Endothelial cell of umbilical vein (primary cell): ENCODE data around the gene TOMM6. TPM values are rescaled to one million over a fixed set of nuclear protein-coding genes. Genes with fewer than 3 reads are reported as not detected.

ENCODE experiments used
- BruUV-seq: library from RNA; stranded (reverse); fragments of 400-500 nt; replicated peaks from 2 replicates; lab custom pipeline; 2021; lab: Mats Ljungman, UMichigan
- CTCF ChIA-PET: fragments of 300-600, 350-600 bp; sonication (Branson Sonifier 250); formaldehyde crosslinking; loops from one replicate; lab custom pipeline; 2021; ENCODE audit warnings: antibody characterized with exemption, inconsistent platforms; lab: Charles Lee
- POLR2A ChIA-PET: fragments of 300-600, 350-600 bp; sonication (Branson Sonifier 250); formaldehyde crosslinking; loops from one replicate; lab custom pipeline; 2021; ENCODE audit warnings: antibody characterized with exemption, inconsistent platforms; lab: Charles Lee
- DNase-seq: peaks from one replicate; pipeline ENCODE4 v3.0.0-alpha.2; 2011; ENCODE audit warnings: low read depth, low spot score
- FAIRE-seq: peaks from 2 replicates; lab custom pipeline; 2011; peaks lifted over from hg19 to GRCh38; lab: Jason Lieb, UNC
- H2AFZ ChIP-seq: 2 replicates; pipeline ENCODE4 v1.6.0; 2012; ENCODE audit warnings: low read depth, low read length, control low read depth, inconsistent platforms
- H3K27ac ChIP-seq: 2 replicates; pipeline ENCODE4 v1.5.1; 2011; ENCODE audit warnings: low read depth, mild to moderate bottlenecking, control low read depth, low read length, moderate library complexity; ENCODE audit not compliant: insufficient read depth
- H3K27me3 ChIP-seq, 2 experiments: 2 replicates each; pipeline versions ENCODE4 v1.6.0 to v1.6.1; 2011; ENCODE audit warnings: low read length in 2 of 2, mixed read lengths in 1 of 2; ENCODE audit not compliant: control insufficient read depth in 2 of 2, insufficient read depth in 2 of 2
- H3K36me3 ChIP-seq, 2 experiments: 2 replicates in 1 of 2; 3 replicates in 1 of 2; pipeline ENCODE4 v1.5.1; 2011; ENCODE audit warnings: low read length in 2 of 2, mild to moderate bottlenecking in 1 of 2, moderate library complexity in 1 of 2; ENCODE audit not compliant: control insufficient read depth in 2 of 2, insufficient read depth in 2 of 2; ENCODE audit errors: extremely low read depth in 1 of 2
- H3K4me1 ChIP-seq: 3 replicates; pipeline ENCODE4 v1.5.1; 2011; ENCODE audit warnings: mild to moderate bottlenecking, low read length; ENCODE audit not compliant: control insufficient read depth, insufficient read depth; ENCODE audit errors: extremely low read depth
- H3K4me2 ChIP-seq: 2 replicates; pipeline ENCODE4 v1.6.1; 2011; ENCODE audit warnings: low read length, control low read depth, mixed read lengths; ENCODE audit not compliant: insufficient read depth
- H3K4me3 ChIP-seq, 3 experiments: fragments of 200-600 bp in 1 of 3; sonication (generic), shearing (Covaris generic) in 1 of 3; replicated peaks in 1 of 3; 2 replicates each; pipeline ENCODE4 v1.5.1; 2011 to 2016; ENCODE audit warnings: control low read depth in 3 of 3, low read length in 3 of 3, mild to moderate bottlenecking in 2 of 3, inconsistent platforms in 1 of 3, low read depth in 1 of 3, moderate library complexity in 1 of 3; ENCODE audit not compliant: insufficient read depth in 1 of 3
- H3K79me2 ChIP-seq: 2 replicates; pipeline ENCODE4 v1.6.0; 2012; ENCODE audit warnings: low read length, inconsistent platforms; ENCODE audit not compliant: control insufficient read depth, insufficient read depth
- H3K9ac ChIP-seq: replicated peaks from 2 replicates; pipeline ENCODE3; 2011; ENCODE audit warnings: low read length, control low read depth; ENCODE audit not compliant: insufficient read depth; ENCODE audit errors: extremely low read depth
- H3K9me1 ChIP-seq: replicated peaks from 3 replicates; pipeline ENCODE4 v1.6.0; 2011; ENCODE audit warnings: mild to moderate bottlenecking, low read length; ENCODE audit not compliant: control insufficient read depth, insufficient read depth; ENCODE audit errors: extremely low read depth
- H3K9me3 ChIP-seq: replicated peaks from 2 replicates; pipeline ENCODE4 v1.5.1; 2012; ENCODE audit warnings: low read length, inconsistent platforms; ENCODE audit not compliant: control insufficient read depth, insufficient read depth
- H4K20me1 ChIP-seq: replicated peaks from 2 replicates; pipeline ENCODE3; 2011; ENCODE audit warnings: mild to moderate bottlenecking, low read length; ENCODE audit not compliant: control insufficient read depth, insufficient read depth; ENCODE audit errors: extremely low read depth
- EZH2 ChIP-seq: IDR thresholded peaks from 2 replicates; pipeline ENCODE4 v1.6.1; 2012; ENCODE audit warnings: borderline replicate concordance, low read depth, mild to moderate bottlenecking, moderate library complexity, low read length, inconsistent platforms; ENCODE audit not compliant: severe bottlenecking
- FOS ChIP-seq: IDR thresholded peaks from 2 replicates; pipeline ENCODE4 v1.6.1; 2011; ENCODE audit warnings: mild to moderate bottlenecking, low read length, moderate library complexity, borderline replicate concordance; ENCODE audit not compliant: insufficient read depth
- GATA2 ChIP-seq: IDR thresholded peaks from 2 replicates; pipeline ENCODE4 v1.7.0; 2011; ENCODE audit warnings: low read depth, mild to moderate bottlenecking, moderate library complexity, mixed read lengths, low read length; ENCODE audit not compliant: insufficient read length, insufficient read depth
- JUN ChIP-seq: IDR thresholded peaks from 2 replicates; pipeline ENCODE4 v1.6.1; 2011; ENCODE audit warnings: borderline replicate concordance, low read depth; ENCODE audit not compliant: insufficient read length, insufficient read depth
- MYC ChIP-seq: IDR thresholded peaks from one replicate; pipeline ENCODE4 v1.6.1; 2011; ENCODE audit warnings: mild to moderate bottlenecking, low read depth, low read length
- POLR2A ChIP-seq: IDR thresholded peaks from 2 replicates; pipeline ENCODE4 v1.6.1; 2012; ENCODE audit warnings: low read depth, mild to moderate bottlenecking, control low read depth, low read length
- POLR2AphosphoS5 ChIP-seq: IDR thresholded peaks from 2 replicates; pipeline ENCODE4 v1.6.1; 2012; ENCODE audit warnings: low read depth, mild to moderate bottlenecking, control low read depth, low read length, moderate library complexity; ENCODE audit not compliant: insufficient read depth
- dilution Hi-C: fragments of 300-500 bp; cut with MboI; formaldehyde crosslinking; loops from one replicate; pipeline ENCODE4 v1.15.0; 2019; ENCODE audit warnings: low sequenced_read_pairs; ENCODE audit not compliant: extremely low pct_ligation_motif_present
- intact Hi-C: fragments of 100-400 bp; cut with micrococcal nuclease; formaldehyde crosslinking; loops from one replicate; pipeline ENCODE4 v1.10.0; 2022
- polyA plus RNA-seq, 4 experiments: library from polyadenylated mRNA; depleted of rRNA in 3 of 4; stranded (reverse) in 3 of 4; unstranded in 1 of 4; fragments of >200 nt; gene quantifications; 2 replicates each; pipeline versions ENCODE4 v1.2.1 to v1.2.3, GENCODE V29; 2011 to 2012; ENCODE audit warnings: missing spikeins in 1 of 4
- total RNA-seq: library from RNA; stranded (reverse); gene quantifications from 2 replicates; pipeline ENCODE4 v1.2.3, GENCODE V29; 2021
- TF ChIP-seq, protein P1 (sequence below), 2 donors: IDR thresholded peaks; 1 replicate in 1 of 2; 2 replicates in 1 of 2; pipeline ENCODE4 v1.5.1; 2011; ENCODE audit warnings: low read length in 2 of 2, mild to moderate bottlenecking in 2 of 2, moderate library complexity in 2 of 2, control low read depth in 1 of 2, inconsistent platforms in 1 of 2, low read depth in 1 of 2; ENCODE audit not compliant: insufficient read depth in 1 of 2; ENCODE audit errors: extremely low read depth in 1 of 2
- TF ChIP-seq, protein P2 (sequence below): IDR thresholded peaks from 2 replicates; pipeline ENCODE4 v1.6.1; 2011; ENCODE audit not compliant: insufficient read depth, insufficient read length

The TOMM6 gene
- total and polyA plus RNA-seq, 2 donors (not counting 3 experiments of a cell fraction or from before 2014, with no cell fraction given) = 233 to 527 TPM

DNA sequence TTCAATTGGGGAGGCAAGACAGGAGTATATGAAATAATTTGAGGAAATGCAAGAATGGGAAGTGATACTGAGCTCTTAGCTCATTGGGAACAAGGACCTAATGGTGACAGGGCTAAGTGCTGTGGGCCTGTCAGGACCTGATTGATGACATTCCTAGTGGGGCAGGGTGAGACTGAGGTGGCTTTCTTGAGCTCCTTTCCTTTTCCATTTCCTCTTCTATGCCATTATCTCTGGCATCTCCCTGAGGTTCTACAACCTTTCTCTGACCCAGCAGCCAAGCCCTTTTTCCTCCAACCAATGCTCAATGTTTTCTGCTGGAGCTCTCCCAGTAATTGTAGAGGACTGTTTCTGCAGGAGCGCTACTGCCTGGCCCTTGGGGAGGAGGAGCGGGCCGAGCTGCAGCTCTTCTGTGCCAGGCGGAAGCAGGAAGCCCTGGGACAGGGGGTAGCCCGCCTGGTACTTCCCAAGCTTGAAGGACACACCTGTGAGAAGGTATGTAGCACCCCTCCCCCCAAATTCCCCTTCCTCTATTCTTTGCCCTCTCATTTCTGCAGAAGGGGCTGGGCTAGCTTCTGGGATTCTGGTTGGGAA, 2.8 kb upstream of the TOMM6 start:
- Histone ChIP-seq H3K9me1 (no peaks in the 10 kb centered on the region), H2AFZ (no peak overlapping the region), H3K9me3 (no peaks in the 10 kb centered on the region), H4K20me1 (no peaks in the 10 kb centered on the region), H3K4me3 (no peak overlapping the region), H3K79me2 (peaks cover 15% of the 10 kb centered on the region), H3K9ac (no peak overlapping the region), H3K27me3 (no peaks in the 10 kb centered on the region), H3K27ac (no peak overlapping the region), H3K36me3 (peaks cover 5 to 6% of the 10 kb centered on the region in 2 experiments), H3K4me1 (peaks cover 21% of the 10 kb centered on the region), H3K4me2 (no peak overlapping the region)
- POLR2A ChIA-PET = interaction anchor here (0.6 kb wide), 1 partner anchor 111 kb away, joined by 3 read pairs; the partner anchor contains the start of gene USP49
- TF ChIP-seq GATA2 (no peak), JUN (no peak), FOS (no peak), EZH2 (no peak), MYC (no peak), POLR2AphosphoS5 (no peak), POLR2A (no peak)
- TF ChIP-seq, protein P1, sequence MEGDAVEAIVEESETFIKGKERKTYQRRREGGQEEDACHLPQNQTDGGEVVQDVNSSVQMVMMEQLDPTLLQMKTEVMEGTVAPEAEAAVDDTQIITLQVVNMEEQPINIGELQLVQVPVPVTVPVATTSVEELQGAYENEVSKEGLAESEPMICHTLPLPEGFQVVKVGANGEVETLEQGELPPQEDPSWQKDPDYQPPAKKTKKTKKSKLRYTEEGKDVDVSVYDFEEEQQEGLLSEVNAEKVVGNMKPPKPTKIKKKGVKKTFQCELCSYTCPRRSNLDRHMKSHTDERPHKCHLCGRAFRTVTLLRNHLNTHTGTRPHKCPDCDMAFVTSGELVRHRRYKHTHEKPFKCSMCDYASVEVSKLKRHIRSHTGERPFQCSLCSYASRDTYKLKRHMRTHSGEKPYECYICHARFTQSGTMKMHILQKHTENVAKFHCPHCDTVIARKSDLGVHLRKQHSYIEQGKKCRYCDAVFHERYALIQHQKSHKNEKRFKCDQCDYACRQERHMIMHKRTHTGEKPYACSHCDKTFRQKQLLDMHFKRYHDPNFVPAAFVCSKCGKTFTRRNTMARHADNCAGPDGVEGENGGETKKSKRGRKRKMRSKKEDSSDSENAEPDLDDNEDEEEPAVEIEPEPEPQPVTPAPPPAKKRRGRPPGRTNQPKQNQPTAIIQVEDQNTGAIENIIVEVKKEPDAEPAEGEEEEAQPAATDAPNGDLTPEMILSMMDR (IDR thresholded peaks at IDR 0.05; ENCODE audit: extremely low read depth in 1 of 2, insufficient read depth in 1 of 2, low read depth in 1 of 2, low read length in 2 of 2) = no peak
- TF ChIP-seq, protein P2, sequence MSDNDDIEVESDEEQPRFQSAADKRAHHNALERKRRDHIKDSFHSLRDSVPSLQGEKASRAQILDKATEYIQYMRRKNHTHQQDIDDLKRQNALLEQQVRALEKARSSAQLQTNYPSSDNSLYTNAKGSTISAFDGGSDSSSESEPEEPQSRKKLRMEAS = no peak
- intact Hi-C loops = no loop called here
- dilution Hi-C loops = no loop called here
- no peak for FAIRE-seq
- BruUV-seq = no TSS peak
- no peak for DNase-seq
- CTCF ChIA-PET = interaction anchor here (0.6 to 4.5 kb wide), 6 partner anchors 30 to 417 kb away, joined by 3 to 78 read pairs (median 12); partner anchors contain the start of genes BYSL and MED20
